Activated T-cell treated with anti-CD3 and anti-CD28 coated beads, Interleukin-2, amount 50 U/mL, for 1 hour (primary cell): Measurements from ENCODE around the gene FAM131C.

Experiments used
- DNase-seq: peaks from one replicate; pipeline ENCODE4 v3.0.0-alpha.2; 2020

Gene FAM131C

GRCh38 chr1:16014509-16015482 is 58.7 kb downstream of the FAM131C start:
- DNase-seq = no peak

GRCh38 chr1:16013908-16014258 is 59.6 kb downstream of the FAM131C start:
- DNase-seq = no peak

GRCh38 chr1:16013220-16013907 is 60.1 kb downstream of the FAM131C start:
- DNase-seq = peak; percentile 66

GRCh38 chr1:16012590-16013219 is 60.7 kb downstream of the FAM131C start:
- DNase-seq = no peak

GRCh38 chr1:16011936-16012589 is 61.4 kb downstream of the FAM131C start:
- no peak for DNase-seq

GRCh38 chr1:16010837-16011236 is 62.6 kb downstream of the FAM131C start:
- DNase-seq = no peak

GRCh38 chr1:16009678-16010077 is 63.8 kb downstream of the FAM131C start:
- DNase-seq = no peak

GRCh38 chr1:16009030-16009460 is 64.4 kb downstream of the FAM131C start:
- peak; percentile 76 for DNase-seq
